Measurements from ENCODE around the gene CDK2AP2. TPM values are rescaled to one million over a fixed set of nuclear protein-coding genes. Genes with fewer than 3 reads are reported as not detected.

CDK2AP2 gene
- total RNA-seq, 1 donor from 2014 or later = 17.6 TPM

- no peak overlapping the region for H3K27ac Mint-ChIP-seq
- H3K36me3 Mint-ChIP-seq = no peaks in the 10 kb centered on the region
- TF ChIP-seq, protein P1, sequence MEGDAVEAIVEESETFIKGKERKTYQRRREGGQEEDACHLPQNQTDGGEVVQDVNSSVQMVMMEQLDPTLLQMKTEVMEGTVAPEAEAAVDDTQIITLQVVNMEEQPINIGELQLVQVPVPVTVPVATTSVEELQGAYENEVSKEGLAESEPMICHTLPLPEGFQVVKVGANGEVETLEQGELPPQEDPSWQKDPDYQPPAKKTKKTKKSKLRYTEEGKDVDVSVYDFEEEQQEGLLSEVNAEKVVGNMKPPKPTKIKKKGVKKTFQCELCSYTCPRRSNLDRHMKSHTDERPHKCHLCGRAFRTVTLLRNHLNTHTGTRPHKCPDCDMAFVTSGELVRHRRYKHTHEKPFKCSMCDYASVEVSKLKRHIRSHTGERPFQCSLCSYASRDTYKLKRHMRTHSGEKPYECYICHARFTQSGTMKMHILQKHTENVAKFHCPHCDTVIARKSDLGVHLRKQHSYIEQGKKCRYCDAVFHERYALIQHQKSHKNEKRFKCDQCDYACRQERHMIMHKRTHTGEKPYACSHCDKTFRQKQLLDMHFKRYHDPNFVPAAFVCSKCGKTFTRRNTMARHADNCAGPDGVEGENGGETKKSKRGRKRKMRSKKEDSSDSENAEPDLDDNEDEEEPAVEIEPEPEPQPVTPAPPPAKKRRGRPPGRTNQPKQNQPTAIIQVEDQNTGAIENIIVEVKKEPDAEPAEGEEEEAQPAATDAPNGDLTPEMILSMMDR (IDR thresholded peaks at IDR 0.05; ENCODE audit: unreplicated experiment) = no peak
- H3K9me3 Mint-ChIP-seq = peaks cover 7% of the 10 kb centered on the region
- no peak for DNase-seq (ENCODE audit: low spot score in 2 of 2, unreplicated experiment in 2 of 2)
- no peaks in the 10 kb centered on the region for H3K4me1 Mint-ChIP-seq
- no peak overlapping the region for H3K4me3 Mint-ChIP-seq
- peaks cover 14% of the 10 kb centered on the region for H3K27me3 Mint-ChIP-seq (ENCODE audit: low read depth)
Observed at GRCh38 chr11:67523556-67524479, 15.9 kb upstream of the CDK2AP2 start.

DNA sequence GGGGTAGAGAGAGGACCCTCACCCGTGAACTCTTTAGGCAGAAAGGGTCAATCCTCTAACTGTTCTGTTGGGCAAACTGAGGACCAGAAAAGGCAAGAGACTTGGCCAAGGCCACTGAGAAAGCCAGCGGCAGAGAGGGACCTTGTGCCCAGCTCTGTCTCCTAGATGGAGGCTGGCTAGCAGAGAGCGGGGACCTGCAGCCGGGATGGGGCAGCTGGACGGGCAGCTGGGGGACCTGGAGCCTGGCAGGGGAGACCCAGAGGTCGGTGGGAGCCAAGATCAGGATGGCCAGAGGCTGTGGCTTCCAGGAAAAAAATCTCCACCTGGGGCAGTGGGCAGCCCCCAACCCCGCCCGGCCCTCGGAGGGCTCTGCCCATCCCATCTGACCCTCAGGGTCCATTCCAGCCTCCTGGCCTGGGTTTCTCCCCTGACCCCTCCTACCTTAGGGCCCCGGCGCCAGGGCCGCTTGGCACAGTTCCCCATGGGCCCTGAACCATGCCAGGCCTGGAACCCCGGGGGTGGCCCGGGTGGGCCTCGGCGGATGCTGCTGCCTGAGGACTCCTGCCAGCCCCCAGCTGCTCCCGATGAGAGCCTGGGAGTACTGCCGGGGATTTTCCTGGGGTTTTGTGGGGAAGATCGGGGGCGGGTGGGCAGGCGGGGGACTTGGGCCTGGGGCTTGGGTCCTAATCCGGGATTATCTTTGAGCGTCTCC lies 15.0 kb upstream of the CDK2AP2 start, which contains the start of gene CABP2:
Gene CABP2 (minus strand): TSS at position 603 of the 712 bp plus-strand sequence. CDS start 120 bp downstream, at position 483.
- H3K27ac Mint-ChIP-seq = no peak within 1 kb of the TSS
- peaks cover 19% of the 10 kb centered on the region for H3K27me3 Mint-ChIP-seq (ENCODE audit: low read depth)
- no peaks in the 10 kb centered on the region for H3K4me1 Mint-ChIP-seq
- TF ChIP-seq, protein P1 (IDR thresholded peaks at IDR 0.05; ENCODE audit: unreplicated experiment) = no peak
- no peak for DNase-seq (ENCODE audit: low spot score in 2 of 2, unreplicated experiment in 2 of 2)
- H3K36me3 Mint-ChIP-seq = no peaks in the 10 kb centered on the region
- H3K9me3 Mint-ChIP-seq = peaks cover 7% of the 10 kb centered on the region
- no peak within 1 kb of the TSS for H3K4me3 Mint-ChIP-seq

GRCh38 chr11:67522338-67522737 lies 14.4 kb upstream of the CDK2AP2 start:
- no peak overlapping the region for H3K27ac Mint-ChIP-seq
- H3K36me3 Mint-ChIP-seq = no peaks in the 10 kb centered on the region
- no peak overlapping the region for H3K4me3 Mint-ChIP-seq
- TF ChIP-seq, protein P1 (IDR thresholded peaks at IDR 0.05; ENCODE audit: unreplicated experiment) = no peak
- no peaks in the 10 kb centered on the region for H3K4me1 Mint-ChIP-seq
- no peak for DNase-seq (ENCODE audit: low spot score in 2 of 2, unreplicated experiment in 2 of 2)
- H3K27me3 Mint-ChIP-seq (ENCODE audit: low read depth) = peaks cover 18% of the 10 kb centered on the region
- peaks cover 4% of the 10 kb centered on the region for H3K9me3 Mint-ChIP-seq

DNA sequence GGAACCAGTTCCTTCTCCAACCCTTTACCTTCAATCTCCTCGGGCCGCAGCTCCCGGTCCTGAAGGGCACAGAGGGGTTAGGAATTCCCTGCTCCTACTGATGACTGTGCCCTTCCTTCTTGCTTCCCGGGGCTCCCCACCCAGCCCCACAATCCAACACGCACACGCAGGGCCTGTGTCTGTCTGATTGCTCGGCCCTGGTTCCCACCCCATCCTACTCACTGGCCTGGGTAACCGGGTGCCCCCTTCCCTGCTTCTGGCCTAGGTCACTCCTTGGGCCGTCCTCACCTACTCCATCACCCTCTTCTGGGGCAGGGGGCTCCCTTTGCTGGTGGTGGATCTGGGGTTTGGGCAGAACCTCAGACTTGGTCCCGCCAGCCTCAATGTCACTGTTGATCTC lies 14.0 kb upstream of the CDK2AP2 start:
- TF ChIP-seq, protein P1 (IDR thresholded peaks at IDR 0.05; ENCODE audit: unreplicated experiment) = no peak
- Mint-ChIP-seq H3K27ac (no peak overlapping the region), H3K4me1 (no peaks in the 10 kb centered on the region), H3K27me3 (ENCODE audit: low read depth) (peaks cover 18% of the 10 kb centered on the region), H3K9me3 (peaks cover 3% of the 10 kb centered on the region), H3K36me3 (no peaks in the 10 kb centered on the region), H3K4me3 (no peak overlapping the region)
- DNase-seq (ENCODE audit: low spot score in 2 of 2, unreplicated experiment in 2 of 2) = no peak

DNA sequence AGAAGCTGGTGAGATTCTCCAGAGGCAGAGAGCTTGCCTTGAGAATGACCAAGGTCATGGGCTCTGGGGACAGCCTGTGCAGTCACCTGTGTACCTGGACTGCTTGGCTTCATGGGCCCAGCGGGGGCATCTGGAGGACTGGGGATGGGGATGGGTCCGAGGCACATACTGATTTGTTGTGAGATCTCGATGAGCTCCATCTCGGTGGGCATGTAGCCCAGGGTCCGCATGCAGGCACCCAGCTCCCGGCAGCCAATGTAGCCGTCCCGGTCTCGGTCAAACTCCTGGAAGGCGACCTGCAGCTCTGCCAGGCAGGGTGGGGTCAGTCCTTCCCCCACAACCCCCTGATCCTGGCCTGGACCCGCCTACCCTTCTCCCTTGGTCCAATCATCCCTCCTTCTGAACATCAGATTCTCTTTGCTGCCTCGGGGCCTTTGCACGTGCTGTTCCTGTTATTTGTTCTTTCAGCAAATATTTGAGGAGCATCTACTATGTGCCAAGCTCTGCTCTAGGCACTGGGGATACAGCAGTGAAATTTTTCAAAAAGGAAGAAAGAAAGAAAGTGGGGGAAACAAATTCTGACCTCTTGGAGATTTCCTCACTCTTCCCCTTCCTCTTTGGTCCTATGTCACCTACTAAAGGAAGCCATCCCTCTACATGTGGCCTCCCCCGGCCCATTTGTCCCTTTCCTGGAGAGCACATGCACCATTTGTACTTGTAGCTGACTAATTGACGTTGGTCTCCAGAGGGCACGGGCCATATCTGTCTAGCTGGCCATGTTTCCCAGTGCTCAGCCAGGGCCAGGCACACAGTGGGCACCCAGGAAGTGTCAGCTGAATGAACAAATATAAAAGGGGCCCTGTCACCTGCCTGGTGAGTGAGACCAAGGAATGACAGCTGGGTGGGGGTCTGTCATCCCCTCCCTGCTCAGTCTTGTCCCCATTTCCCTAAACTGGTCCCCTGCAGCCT lies 13.2 kb upstream of the CDK2AP2 start:
- no peak for DNase-seq (ENCODE audit: low spot score in 2 of 2, unreplicated experiment in 2 of 2)
- Mint-ChIP-seq H3K4me1 (no peaks in the 10 kb centered on the region), H3K9me3 (no peaks in the 10 kb centered on the region), H3K36me3 (no peaks in the 10 kb centered on the region), H3K4me3 (no peak overlapping the region), H3K27ac (no peak overlapping the region), H3K27me3 (ENCODE audit: low read depth) (peaks cover 18% of the 10 kb centered on the region)
- TF ChIP-seq, protein P1 (IDR thresholded peaks at IDR 0.05; ENCODE audit: unreplicated experiment) = no peak
